Measurements from ENCODE around the gene PARN.
"Not testable (repeated sequence)": the region's sequence is repeated elsewhere in the genome, so short reads cannot be mapped to it uniquely, and the experiment has no call there.

Gene PARN, protein sequence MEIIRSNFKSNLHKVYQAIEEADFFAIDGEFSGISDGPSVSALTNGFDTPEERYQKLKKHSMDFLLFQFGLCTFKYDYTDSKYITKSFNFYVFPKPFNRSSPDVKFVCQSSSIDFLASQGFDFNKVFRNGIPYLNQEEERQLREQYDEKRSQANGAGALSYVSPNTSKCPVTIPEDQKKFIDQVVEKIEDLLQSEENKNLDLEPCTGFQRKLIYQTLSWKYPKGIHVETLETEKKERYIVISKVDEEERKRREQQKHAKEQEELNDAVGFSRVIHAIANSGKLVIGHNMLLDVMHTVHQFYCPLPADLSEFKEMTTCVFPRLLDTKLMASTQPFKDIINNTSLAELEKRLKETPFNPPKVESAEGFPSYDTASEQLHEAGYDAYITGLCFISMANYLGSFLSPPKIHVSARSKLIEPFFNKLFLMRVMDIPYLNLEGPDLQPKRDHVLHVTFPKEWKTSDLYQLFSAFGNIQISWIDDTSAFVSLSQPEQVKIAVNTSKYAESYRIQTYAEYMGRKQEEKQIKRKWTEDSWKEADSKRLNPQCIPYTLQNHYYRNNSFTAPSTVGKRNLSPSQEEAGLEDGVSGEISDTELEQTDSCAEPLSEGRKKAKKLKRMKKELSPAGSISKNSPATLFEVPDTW

DNA sequence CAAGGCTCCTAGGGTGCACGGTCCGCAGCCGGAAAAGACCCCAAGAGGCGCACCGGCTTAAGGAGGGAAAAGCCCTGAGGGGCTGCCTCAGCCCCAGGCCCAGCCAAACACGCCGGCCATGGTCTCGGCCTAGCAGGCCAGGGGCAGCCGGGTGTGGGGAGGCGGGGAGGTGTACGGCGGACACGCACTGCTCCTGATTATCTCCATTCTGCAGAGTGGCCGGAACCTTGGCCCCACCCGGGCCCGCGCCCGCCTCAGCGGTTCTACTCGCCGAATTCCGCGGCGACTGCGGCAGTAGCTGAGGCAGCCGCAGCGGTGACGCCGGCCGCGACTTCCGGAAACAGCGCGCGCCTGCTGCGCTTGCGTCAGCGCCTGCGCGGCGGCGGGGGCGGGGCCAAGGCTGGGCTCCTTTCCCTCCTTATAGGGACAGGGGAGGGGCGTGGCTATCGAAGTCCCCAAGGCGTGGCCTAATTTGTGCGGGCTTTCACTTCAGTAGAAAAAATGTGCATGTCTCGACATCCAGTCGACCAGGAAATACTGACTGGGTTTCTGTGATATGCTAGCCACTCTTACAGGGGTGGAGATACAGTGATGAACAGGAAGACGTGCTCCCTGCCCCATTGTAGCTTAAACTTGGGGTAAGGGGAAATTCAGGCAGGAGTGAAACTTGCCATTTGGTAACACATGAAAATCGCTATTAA is at the start of gene PARN:
Gene PARN (minus strand): TSS at position 342 of the 701 bp plus-strand sequence. CDS start 135 bp downstream, at position 207.
- DNase-seq: peak; percentile 98

DNA sequence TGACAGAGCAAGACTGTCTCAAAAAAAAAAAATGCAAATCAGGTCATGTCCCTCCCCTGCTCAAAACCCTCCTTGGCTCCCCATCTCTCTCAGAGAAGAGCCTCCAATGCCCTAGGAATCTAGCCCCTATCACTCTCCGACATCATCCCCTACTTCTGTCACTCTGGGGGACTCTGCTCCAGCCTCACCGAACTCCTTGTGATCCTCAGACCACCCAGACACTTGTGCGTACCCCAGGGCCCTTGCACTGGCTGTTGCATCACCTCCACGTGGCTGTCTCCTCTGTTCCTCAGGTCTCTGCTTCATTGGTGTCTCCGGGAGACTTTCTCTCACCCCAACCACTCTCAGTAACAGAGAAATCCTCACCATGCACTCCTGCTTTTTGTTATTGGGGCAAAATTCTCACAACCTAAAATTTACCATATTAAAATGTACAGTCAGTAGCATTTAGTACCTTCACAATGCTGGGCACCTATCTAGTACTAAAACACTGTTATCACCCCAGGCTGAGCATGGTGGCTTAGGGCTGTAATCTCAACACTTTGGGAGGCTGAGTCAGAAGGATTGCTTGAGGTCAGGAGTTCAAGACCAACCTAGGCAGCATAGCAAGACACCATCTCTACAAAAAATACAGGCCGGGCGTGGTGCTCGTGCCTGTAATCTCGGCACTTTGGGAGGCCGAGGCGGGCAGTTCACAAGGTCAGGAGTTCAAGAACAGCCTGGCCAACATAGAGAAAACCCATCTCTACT is 48.9 kb upstream of the PARN start:
- DNase-seq: no peak

DNA sequence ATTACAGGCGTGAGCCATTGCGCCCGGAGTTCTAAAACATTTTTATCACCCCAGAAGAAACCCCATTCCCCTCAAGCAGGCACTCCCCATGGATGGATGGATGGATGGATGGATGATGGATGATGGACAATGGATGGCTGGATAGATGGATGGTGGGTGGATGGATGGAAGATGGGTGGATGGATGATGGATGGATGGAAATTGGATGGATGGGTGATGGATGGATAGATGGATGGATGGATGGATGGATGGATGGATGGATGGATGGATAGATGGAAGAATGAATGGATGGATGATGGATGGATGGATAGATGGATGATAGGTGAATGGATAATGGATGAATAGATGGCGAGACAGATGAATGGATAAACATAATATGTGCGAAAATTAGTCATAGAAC is 47.6 kb upstream of the PARN start:
- DNase-seq: no peak

DNA sequence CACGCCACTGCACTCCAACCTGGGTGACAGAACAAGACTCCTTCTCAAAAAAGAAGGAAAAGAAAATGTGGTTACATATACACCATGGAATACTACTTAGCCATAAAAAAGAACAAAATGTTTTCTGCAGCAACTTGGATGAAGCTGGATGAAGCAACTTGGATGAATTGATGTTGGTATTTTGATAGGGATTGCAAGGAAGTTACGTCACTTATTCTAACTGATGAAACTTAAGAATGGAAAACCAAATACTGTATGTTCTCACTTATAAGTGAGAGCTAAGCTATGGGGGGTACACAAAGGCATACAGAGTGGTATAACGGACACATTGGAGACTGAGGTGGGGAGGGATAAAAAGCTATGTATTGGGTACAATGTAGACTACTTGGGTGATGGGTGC is 46.6 kb upstream of the PARN start:
- DNase-seq: no peak

DNA sequence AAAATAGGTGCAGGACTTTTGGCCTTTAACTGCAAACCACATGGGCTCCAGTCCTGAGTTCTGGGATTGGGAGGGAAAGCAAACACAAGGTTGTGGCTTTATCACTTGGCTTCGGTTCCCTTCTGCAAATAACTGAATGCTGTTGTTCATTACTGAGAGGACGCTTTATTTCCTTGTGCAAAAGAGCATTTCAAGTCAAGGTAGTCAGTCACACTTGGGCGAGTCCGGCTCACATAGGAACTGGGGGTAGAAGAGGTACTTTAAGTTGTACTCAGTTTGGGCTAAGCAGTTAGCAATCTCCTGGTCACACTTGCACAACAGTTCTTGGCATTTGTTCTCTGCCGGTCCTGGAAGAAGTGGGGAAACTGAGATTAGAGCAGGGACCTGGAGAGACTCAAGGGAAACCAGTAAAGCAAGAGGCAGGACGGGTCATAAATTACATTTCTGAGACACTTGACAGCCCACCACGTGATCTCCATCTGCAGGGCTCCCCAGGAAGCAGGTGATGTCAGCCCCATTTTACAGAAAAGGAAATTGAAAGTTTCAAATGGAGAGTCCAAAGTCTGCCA is 42.4 kb upstream of the PARN start:
- no peak for DNase-seq

DNA sequence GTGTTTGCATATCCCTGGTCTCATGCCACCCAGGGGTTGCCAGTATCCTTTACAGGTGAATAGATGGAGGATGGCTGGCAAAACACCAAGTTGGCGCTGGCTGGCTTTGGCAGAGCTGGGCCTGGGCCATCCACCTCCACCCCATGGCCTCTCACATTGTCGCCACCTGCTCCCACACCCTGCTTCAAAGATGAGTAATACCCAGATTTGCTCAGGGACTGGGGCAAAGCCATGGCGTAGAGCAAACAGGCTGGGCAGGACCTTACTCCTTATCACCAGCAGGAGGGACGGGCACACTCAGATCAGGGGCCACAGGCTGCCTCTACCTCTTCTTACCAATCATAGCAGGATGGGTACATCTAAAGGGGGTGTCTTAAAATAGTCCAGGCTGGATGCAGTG is 39.7 kb upstream of the PARN start:
- no peak for DNase-seq

DNA sequence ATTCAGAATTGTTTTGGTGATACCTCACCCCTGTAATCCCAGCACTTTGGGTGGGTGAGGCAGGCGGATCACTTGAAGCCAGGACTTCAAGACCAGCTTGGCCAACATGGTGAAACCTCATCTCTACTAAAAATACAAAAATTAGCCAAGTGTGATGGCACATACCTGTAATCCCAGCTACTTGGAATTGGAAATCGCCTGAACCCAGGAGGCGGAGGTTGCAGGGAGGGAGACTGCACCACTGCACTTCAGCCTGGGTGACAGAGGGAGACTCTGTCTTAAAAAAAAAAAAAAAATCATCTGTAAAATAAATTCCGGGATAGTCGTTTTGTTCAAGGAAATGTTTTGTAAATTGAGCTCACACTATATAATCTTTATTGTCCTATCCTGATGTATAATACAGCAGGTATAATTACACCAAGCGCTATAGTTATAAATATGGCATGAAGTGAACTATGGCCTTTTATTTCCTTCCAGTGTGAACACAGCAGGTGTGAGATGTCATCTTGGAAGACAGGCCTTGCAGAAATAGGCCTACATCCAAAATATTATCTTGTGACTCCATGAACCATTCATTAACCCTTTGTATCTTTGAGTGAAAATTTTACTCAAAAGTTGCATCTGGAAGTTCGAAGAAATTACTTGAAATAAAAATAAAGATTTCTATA is 38.6 kb upstream of the PARN start:
- no peak for DNase-seq

DNA sequence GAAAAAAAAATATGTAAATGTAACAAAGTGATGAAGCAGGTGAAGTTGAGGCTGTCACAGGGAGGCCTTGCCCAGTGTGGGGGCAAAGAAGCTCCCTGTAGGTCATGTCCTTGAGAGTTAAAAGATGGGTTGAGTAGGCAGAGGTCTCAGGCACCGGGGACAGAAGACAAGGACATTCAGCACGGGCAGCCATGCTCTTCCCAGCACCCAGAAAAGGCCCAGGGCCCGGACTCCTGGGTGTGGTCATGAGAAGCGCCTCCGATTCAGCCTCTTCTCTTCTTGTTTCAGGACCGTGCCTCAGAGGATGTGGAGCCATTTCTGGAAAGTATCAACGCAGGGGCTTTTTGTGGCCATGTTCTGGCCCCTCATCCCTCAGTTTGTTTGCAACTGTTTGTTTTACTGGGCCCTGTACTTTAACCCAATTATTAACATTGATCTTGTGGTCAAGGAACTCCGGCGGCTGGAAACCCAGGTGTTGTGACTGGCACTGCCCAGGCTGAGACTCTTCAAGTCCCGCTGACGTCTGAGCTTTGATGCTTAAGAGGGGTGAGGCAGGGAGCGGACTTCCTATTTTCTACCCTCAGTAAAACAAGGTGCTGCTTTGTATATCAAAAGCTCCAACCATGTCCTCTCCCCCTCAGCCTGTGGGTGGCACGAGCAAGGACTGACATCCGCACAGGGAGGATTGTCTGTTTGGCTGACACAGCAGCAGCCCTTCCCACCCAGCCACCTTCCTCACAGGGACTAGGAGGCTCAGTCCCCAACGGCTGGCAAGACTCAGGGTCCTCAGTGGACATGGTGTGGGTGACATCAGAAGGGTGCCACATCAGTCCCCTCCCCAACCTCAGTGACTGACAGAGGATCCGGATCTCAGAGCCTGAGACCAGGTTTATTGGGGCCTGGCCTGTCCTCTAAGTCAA is 37.5 kb upstream of the PARN start:
- no peak for DNase-seq

DNA sequence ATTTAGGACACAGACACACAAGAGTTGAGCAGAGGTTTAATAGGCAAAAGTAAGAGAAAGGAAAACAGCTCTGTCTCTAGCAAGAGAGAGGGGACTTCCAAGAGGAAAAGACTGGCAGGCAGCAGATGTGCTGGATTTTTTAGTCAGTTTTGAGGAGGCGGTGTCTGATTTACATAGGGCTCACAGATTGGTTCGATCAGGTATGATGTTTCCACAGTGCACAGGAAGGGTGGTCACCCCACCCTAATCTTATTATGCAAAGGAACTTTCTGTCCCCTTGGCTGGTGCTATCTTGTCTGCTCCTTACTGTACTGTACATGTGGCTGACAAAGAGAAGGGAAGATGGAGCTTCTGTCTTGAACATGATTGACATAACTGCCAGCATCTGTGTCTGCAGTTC is 28.0 kb upstream of the PARN start:
- DNase-seq: no peak

DNA sequence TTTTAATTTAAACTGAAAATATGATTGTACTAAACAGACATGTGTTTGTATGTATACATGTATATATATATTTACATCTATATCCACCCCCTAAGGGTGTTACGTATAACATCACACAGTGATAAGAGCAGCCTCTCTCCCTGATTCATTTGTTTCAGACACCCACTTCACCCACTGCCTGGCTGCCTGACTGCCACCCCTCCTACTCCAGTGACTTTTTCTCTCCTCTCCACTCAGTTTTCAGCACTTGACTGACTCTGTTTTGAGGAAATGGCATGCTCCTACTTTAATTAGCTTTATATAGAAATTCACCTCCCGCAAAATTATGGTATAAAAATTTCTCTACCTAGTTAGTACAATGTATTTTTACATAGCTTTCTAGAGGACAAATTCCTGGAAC is 22.7 kb upstream of the PARN start:
- no peak for DNase-seq

DNA sequence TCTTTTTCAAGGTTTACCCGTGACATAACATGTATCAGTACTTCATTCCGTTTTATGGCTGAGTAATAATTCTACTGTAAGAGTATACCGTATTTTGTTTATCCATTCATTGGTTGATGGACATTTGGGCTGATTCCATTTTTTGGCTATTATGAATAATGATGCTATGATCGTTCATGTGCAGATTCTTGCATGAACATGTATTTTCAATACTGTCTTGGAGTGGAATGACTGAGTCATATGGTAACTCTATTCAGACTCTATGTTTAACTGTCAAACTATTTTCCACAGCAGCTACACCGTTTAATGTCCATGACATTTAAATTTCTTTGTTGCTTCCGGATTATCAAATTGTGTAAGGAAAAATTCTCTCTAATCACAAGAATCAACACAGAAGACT is 20.6 kb upstream of the PARN start:
- no peak for DNase-seq

DNA sequence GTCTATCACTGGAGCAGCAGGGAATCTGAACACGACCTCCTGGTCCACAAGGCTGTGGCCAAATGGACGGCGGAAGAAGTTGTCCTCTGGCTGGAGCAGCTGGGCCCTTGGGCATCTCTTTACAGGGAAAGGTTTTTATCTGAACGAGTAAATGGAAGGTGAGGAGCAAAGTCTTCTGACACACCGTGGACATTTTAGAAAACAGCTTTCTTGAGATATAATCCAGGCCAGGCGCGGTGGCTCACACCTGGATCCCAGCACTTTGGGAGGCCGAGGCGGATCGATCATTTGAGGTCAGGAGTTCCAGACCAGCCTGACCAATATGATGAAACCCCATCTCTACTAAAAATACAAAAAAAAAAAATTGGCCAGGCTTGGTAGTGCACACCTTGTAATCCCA is 19.8 kb upstream of the PARN start:
- no peak for DNase-seq

DNA sequence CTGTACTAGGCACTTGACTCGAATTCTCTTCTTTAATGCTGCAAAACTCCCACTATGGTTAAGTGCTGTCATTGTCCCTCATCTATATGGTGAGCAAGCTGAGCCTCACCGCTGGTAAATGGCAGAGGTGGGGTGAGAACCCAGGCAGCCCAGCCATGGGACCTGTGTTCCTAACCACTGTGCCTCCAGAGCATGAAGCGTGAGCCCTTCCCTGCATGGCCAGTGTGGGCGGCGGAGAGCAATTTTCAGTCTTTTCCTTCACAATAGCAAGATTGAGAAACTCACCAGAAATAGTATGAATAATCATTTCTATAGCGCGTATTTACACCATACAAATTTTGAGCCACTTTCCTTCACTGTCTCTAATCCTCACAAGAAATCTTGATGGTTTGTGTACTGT is 11.9 kb upstream of the PARN start:
- no peak for DNase-seq

DNA sequence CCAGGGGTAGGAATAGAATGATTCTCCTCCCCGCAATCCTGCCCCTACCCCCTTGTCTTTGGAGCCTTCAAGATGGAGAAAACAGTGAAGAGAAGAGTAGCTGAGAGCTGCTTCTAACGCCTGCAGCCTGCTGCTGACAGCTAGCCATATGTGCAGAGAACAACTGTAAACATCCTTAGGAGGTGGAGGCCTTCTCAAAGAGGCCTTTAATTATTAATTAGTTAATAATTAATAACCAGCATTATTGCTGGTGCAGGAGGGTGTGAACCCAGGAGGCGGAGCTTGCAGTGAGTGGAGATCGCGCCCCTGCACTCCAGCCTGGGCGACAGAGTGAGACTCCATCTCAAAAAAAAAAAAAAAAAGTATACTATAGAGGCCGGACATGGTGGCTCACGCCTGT is 11.1 kb upstream of the PARN start:
- no peak for DNase-seq

DNA sequence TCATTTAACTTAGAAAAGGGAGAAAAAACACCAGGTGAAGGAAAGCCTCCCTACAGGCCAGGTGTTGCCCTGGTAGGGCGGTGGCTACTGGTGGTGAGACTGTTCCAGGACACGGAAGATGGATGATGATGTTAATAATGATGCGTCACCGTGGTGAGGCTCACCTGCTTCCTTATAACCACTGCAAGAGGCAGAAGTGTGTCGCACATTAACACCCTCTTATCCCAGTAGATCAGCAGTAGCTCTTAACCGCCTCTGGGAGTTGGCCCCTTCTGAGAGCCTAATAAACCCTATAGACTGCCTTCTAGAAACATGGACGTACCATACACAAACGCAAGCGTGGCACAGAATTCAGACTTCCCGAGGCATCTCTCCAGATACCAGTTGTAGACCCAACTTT is 10.5 kb upstream of the PARN start:
- no peak for DNase-seq

DNA sequence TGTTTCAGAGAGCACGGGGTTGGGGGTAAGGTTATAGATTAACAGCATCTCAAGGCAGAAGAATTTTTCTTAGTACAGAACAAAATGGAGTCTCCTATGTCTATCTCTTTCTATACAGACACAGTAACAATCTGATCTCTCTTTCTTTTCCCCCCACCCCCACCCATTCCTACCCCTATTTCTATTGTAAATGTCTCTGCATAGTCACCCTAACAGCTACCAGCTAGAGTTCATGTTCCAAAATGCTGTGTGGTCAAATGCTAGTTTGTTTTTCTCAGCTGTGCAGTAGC is 6.8 kb upstream of the PARN start:
- DNase-seq: not testable (repeated sequence)

DNA sequence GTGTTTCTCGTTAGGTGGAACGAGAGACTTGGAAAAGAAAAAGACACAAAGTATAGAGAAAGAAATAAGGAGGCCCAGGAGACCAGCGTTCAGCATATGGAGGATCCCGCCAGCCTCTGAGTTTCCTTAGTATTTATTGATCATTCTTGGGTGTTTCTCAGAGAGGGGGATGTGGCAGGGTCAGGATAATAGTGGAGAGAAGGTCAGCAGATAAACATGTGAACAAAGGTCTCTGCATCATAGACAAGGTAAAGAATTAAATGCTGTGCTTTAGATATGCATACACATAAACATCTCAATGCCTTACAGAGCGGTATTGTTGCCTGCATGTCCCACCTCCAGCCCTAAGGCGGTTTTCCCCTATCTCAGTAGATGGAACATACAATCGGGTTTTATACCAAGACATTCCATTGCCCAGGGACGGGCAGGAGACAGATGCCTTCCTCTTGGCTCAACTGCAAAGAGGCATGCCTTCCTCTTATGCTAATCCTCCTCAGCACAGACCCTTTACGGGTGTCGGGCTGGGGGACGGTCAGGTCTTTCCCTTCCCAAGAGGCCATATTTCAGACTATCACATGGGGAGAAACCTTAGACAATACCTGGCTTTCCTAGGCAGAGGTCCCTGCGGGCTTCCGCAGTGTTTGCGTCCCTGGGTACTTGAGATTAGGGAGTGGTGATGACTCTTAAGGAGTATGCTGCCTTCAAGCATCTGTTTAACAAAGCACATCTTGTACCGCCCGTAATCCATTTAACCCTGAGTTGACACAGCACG is 6.3 kb upstream of the PARN start:
- not testable (repeated sequence) for DNase-seq

DNA sequence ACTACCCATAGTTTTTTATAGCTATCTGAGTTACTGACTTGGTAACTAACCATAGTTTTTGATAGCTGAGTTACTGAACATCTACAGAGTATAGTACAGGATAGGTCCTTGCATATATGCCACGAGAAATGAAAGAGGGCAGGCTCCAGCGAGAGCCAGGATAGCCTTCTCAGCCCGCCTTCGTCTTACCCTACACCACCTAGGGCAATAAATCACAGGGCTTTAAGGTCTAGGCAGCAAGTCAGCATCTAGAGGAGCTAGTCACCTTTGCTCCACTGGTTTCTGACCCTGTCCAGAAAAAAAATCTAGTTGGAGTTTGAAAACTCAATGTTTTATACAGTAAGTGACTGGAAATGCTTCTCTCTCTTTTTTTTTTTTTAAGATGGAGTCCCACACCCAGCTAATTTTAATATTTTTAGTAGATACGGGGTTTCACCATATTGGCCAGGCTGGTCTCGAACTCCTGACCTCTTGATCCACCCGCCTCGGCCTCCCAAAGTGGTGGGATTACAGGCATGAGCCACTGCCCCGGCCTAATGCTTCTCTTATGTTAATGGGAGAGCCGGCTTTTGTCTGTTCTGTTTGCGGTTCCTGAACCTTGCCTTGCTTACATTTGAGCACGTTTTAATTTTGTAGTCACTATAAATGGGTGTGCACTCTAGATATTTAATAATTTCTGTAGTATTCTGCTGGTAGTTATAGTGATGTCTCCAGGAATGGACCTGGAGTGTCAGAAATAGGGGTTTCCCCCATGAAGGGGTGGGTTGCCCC is 5.5 kb upstream of the PARN start:
- no peak for DNase-seq

DNA sequence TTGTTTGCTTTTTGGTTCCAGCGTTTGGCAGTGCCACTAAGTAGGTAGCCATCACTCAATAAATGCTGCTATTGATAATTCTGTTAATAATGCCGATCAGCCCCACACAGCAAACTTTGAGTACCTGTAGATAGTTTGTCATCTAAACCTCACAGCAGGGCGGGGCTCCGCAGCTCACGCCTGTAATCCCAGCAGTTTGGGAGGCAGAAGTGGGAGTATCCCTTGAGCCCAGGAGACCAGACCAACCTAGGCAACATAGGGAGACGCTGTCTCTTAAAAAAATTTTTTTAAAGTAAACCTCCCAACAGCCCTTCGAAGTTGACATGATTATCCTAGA is 4.3 kb upstream of the PARN start:
- DNase-seq: no peak

Data from CD4-positive, alpha-beta T cell treated with Interleukin-10 for 1 hour (primary cell).